Natural killer cell (primary cell): Measurements from ENCODE around the gene ZBTB17. TPM values are rescaled to one million over a fixed set of nuclear protein-coding genes. Genes with fewer than 3 reads are reported as not detected.
"Not testable (repeated sequence)": the region's sequence is repeated elsewhere in the genome, so short reads cannot be mapped to it uniquely, and the experiment has no call there.

Experiments
- ATAC-seq, 3 donors: fragments of 150-1000 bp in 2 of 3; fragments of 200-7000 bp in 1 of 3; cut with Tn5 transposase; 1 replicate in 1 of 3; 2 replicates in 2 of 3; pipeline ENCODE4 v1.10.0; 2021; ENCODE audit warnings: mild to moderate bottlenecking in 2 of 3, moderate library complexity in 2 of 3
- DNase-seq, 2 donors: peaks; one replicate each; pipeline versions ENCODE4 v3.0.0 to v3.0.0-alpha.2; 2013 to 2021; ENCODE audit warnings: mixed read lengths in 1 of 2
- H3K27ac ChIP-seq: one replicate; pipeline ENCODE4 v1.5.1; 2013; ENCODE audit warnings: mild to moderate bottlenecking, low read length
- H3K27me3 ChIP-seq: one replicate; pipeline ENCODE4 v1.6.1; 2013; ENCODE audit warnings: low read length; ENCODE audit not compliant: control insufficient read depth, insufficient read depth
- H3K36me3 ChIP-seq: one replicate; pipeline ENCODE4 v1.6.1; 2013; ENCODE audit warnings: low read length; ENCODE audit not compliant: control insufficient read depth, insufficient read depth
- H3K4me1 ChIP-seq: one replicate; pipeline ENCODE4 v1.6.1; 2013; ENCODE audit warnings: low read length; ENCODE audit not compliant: control insufficient read depth, insufficient read depth
- H3K4me3 ChIP-seq: one replicate; pipeline ENCODE4 v1.5.1; 2013; ENCODE audit warnings: low read length
- H3K9me3 ChIP-seq: one replicate; pipeline ENCODE4 v1.6.1; 2013; ENCODE audit warnings: low read length; ENCODE audit not compliant: control insufficient read depth, insufficient read depth
- H3K27ac Mint-ChIP-seq, 2 donors: one replicate each; pipeline ENCODE4 v1.8.0; 2022; ENCODE audit warnings: mild to moderate bottlenecking in 2 of 2, mixed read lengths in 2 of 2, moderate library complexity in 1 of 2
- H3K27me3 Mint-ChIP-seq, 2 donors: one replicate each; pipeline ENCODE4 v1.8.0; 2022; ENCODE audit warnings: low read depth in 2 of 2, mixed read lengths in 2 of 2
- H3K36me3 Mint-ChIP-seq: one replicate; pipeline ENCODE4 v1.8.0; 2022; ENCODE audit warnings: mixed read lengths
- H3K4me1 Mint-ChIP-seq, 2 donors: one replicate each; pipeline ENCODE4 v1.8.0; 2022; ENCODE audit warnings: mixed read lengths in 2 of 2
- H3K4me3 Mint-ChIP-seq: one replicate; pipeline ENCODE4 v1.8.0; 2022; ENCODE audit warnings: mild to moderate bottlenecking, moderate library complexity, mixed read lengths
- H3K9me3 Mint-ChIP-seq, 2 donors: one replicate each; pipeline ENCODE4 v1.8.0; 2022; ENCODE audit warnings: mixed read lengths in 2 of 2
- WGBS: methylation state at CpG from one replicate; pipeline ENCODE4 v1.1.7; 2013; ENCODE audit warnings: missing lambda C conversion rate; ENCODE audit not compliant: insufficient coverage; 5-methylcytosine and 5-hydroxymethylcytosine counted together
- intact Hi-C: fragments of 100-400 bp; cut with micrococcal nuclease; formaldehyde crosslinking; loops from one replicate; pipeline ENCODE4 v1.14.2; 2022
- total RNA-seq, 4 donors: library from RNA; stranded (reverse); fragments of 120-200 nt in 1 of 4; gene quantifications; one replicate each; pipeline versions ENCODE4 v1.2.3 to v1.2.4, GENCODE V29; 2013 to 2022
- TF ChIP-seq, protein P1 (sequence below): fragments of 200-600 bp; IDR thresholded peaks from one replicate; pipeline ENCODE4 v1.8.0; 2022; ENCODE audit warnings: antibody characterized with exemption

Gene ZBTB17
- total RNA-seq, 3 donors from 2014 or later (not counting 1 experiment from before 2014, with no cell fraction given): 86.0 to 100 (median 86.9) TPM

DNA sequence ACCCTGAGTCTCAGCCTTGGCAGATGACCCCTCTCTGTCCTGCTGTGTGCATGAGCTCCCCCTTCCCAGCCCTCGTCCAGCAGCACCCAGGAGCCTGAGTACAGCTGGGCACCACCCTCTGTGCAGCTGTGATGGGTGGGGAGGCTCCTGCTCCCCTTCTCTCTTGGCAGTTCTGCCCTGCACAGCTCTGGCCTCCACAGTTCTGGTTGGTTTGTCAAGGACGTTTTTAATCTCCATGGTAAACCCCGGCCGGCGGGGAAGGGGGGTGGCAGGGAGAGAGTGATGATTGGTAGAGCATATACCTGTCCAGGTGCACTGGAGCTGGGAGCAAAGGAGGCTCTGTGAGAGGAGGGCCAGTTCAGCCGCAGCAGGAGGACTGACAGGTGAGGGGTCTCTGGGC lies 45.8 kb upstream of the ZBTB17 start, which contains the start of gene CLCNKA:
CLCNKA (plus strand) TSS at position 356 of the 400 bp plus-strand sequence. CDS start 584 bp downstream, outside the sequence.
- TF ChIP-seq, protein P1, sequence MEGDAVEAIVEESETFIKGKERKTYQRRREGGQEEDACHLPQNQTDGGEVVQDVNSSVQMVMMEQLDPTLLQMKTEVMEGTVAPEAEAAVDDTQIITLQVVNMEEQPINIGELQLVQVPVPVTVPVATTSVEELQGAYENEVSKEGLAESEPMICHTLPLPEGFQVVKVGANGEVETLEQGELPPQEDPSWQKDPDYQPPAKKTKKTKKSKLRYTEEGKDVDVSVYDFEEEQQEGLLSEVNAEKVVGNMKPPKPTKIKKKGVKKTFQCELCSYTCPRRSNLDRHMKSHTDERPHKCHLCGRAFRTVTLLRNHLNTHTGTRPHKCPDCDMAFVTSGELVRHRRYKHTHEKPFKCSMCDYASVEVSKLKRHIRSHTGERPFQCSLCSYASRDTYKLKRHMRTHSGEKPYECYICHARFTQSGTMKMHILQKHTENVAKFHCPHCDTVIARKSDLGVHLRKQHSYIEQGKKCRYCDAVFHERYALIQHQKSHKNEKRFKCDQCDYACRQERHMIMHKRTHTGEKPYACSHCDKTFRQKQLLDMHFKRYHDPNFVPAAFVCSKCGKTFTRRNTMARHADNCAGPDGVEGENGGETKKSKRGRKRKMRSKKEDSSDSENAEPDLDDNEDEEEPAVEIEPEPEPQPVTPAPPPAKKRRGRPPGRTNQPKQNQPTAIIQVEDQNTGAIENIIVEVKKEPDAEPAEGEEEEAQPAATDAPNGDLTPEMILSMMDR: no peak
- no peak within 1 kb of the TSS for H3K27ac Mint-ChIP-seq
- intact Hi-C loops: no loop called here
- Histone ChIP-seq H3K27ac (no peak within 1 kb of the TSS), H3K4me3 (no peak within 1 kb of the TSS), H3K4me1 (peaks cover 3% of the 10 kb centered on the region), H3K27me3 (no peaks in the 10 kb centered on the region), H3K36me3 (no peaks in the 10 kb centered on the region), H3K9me3 (no peaks in the 10 kb centered on the region)
- H3K4me1 Mint-ChIP-seq: no peaks in the 10 kb centered on the region
- WGBS: 73% methylated on average over 6 of the region's 6 CpGs
- no peaks in the 10 kb centered on the region for H3K9me3 Mint-ChIP-seq
- H3K27me3 Mint-ChIP-seq: no peaks in the 10 kb centered on the region
- H3K4me3 Mint-ChIP-seq: no peak within 1 kb of the TSS
- ATAC-seq (no peak), DNase-seq (no peak)
- no peaks in the 10 kb centered on the region for H3K36me3 Mint-ChIP-seq

DNA sequence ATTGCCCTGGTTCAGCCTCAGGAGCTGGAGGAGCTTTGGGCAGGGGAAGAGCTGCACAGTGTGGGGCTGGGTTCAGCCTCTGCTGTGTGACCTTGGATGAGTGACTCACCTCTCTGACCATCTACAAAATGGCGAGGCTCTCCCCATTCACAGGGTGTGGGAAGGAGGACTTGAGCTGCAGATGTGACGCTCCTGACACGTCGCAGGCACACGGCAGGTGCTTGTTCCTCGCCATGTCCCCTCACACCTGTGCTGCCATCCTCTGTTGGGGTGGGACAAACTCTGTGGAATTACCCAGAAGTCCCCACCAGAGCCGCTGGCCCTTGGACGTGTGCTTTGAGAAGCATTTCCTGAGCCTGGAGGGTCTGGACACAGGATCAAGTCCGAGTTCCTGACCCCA lies 45.0 kb upstream of the ZBTB17 start:
- H3K36me3 ChIP-seq, DNase-seq, H3K4me3 ChIP-seq, H3K36me3 Mint-ChIP-seq, H3K27me3 Mint-ChIP-seq, H3K27ac ChIP-seq, H3K4me1 ChIP-seq, H3K27me3 ChIP-seq, H3K9me3 Mint-ChIP-seq, H3K27ac Mint-ChIP-seq, H3K4me3 Mint-ChIP-seq, H3K9me3 ChIP-seq, intact Hi-C loops, ATAC-seq, H3K4me1 Mint-ChIP-seq: not testable (repeated sequence)
- WGBS: 79% methylated on average over 8 of the region's 9 CpGs

DNA sequence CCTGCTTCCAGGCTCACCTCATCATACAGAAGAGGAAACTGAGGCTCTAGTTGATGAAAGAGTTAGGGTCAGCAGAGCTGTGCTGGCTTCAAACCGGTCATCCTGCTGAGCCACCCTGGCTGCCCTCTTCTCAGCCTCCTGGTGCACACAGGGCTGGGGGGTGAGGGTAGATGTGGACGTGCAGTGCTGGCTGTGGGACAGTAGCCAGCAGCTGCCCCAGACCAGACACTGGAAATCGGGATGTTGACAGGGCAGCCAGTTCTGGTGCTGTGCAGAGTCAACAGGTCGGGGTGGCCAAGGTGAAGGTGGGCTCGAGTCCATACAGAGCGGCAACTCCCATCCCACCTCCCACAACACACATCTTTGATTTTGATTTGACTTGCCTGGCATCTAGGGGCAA lies 44.4 kb upstream of the ZBTB17 start:
- no peaks in the 10 kb centered on the region for H3K4me1 Mint-ChIP-seq
- H3K9me3 ChIP-seq: no peaks in the 10 kb centered on the region
- H3K36me3 ChIP-seq: no peaks in the 10 kb centered on the region
- no peaks in the 10 kb centered on the region for H3K4me1 ChIP-seq
- no peak overlapping the region for H3K27ac ChIP-seq
- intact Hi-C loops: no loop called here
- no peaks in the 10 kb centered on the region for H3K27me3 Mint-ChIP-seq
- TF ChIP-seq, protein P1: no peak
- no peaks in the 10 kb centered on the region for H3K36me3 Mint-ChIP-seq
- no peak overlapping the region for H3K27ac Mint-ChIP-seq
- H3K9me3 Mint-ChIP-seq: no peaks in the 10 kb centered on the region
- no peak for ATAC-seq
- no peak overlapping the region for H3K4me3 ChIP-seq
- DNase-seq: no peak
- no peak overlapping the region for H3K4me3 Mint-ChIP-seq
- no peaks in the 10 kb centered on the region for H3K27me3 ChIP-seq
- 84% methylated on average over 6 of the region's 6 CpGs for WGBS

DNA sequence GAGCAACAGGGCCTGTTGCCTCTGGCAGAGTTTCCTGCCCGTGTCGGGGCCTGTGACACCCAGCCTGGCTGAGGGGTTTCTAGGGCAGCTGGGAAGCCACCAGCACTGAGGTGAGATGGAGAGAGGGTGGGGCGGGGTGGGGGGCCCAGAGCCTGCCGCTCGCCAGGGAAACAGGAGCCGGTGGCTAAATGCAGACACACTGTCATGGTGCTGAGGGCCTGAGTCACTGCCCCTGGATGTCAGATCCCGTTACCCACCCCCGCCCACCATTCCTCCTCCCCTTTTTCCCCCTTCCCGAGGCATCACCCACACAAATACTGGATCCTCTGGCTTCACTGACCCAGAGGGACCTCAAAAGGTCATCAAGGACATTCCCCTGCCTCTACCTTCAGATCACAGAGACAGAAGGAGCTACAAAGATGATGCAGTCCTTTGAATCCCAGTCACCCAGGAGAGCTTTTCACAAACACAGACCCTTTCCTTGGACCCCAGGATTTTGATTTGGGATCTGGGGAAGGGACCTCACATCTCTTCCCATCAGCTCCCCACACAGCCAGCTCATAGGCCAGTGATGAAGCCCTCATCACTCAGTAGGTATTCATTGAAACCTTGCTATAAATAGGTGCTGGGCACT lies 43.9 kb upstream of the ZBTB17 start:
- H3K4me3 Mint-ChIP-seq: no peak overlapping the region
- intact Hi-C loops: no loop called here
- 76% methylated on average over 9 of the region's 9 CpGs for WGBS

More for the DNA sequence above, 43.9 kb upstream of the ZBTB17 start:
- no peak overlapping the region for H3K27ac ChIP-seq
- no peak for ATAC-seq
- Mint-ChIP-seq H3K4me1 (no peaks in the 10 kb centered on the region), H3K36me3 (no peaks in the 10 kb centered on the region), H3K27me3 (no peaks in the 10 kb centered on the region), H3K9me3 (no peaks in the 10 kb centered on the region), H3K27ac (no peak overlapping the region)
- TF ChIP-seq, protein P1: no peak
- H3K4me3 ChIP-seq: no peak overlapping the region
- no peaks in the 10 kb centered on the region for H3K36me3 ChIP-seq
- no peak for DNase-seq
- no peaks in the 10 kb centered on the region for H3K4me1 ChIP-seq
- no peaks in the 10 kb centered on the region for H3K9me3 ChIP-seq
- no peaks in the 10 kb centered on the region for H3K27me3 ChIP-seq
